Measurements from ENCODE around the gene TRDN.

Gene TRDN

DNA sequence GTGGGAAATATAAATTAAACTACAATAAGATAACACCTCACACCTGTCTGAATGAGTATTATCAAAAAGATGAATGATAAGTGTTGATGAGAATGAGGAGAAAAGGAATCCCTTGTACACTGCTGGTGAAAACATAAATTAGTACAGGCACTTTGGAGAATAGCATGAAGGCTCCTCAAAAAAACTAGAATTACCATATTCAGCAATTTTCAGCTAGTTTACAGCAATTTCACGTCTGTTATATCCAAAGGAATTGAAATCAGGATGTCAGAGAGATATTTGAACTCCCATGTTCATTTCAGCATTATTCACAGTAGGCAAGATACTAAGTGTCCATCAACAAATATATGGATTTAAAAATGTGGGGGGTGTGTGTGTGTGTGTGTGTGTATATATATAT is 348.1 kb downstream of the TRDN start:
- Histone ChIP-seq H4K20me1 (ENCODE audit: insufficient read depth, low read length) (no peaks in the 10 kb centered on the region), H3K4me2 (ENCODE audit: insufficient read depth, low read length) (no peak overlapping the region), H3K9ac (ENCODE audit: low read depth, low read length) (no peak overlapping the region), H3K4me1 (ENCODE audit: insufficient read depth, low read length) (no peaks in the 10 kb centered on the region), H3K9me3 (ENCODE audit: insufficient read depth, low read length, severe bottlenecking) (no peaks in the 10 kb centered on the region), H3K36me3 (ENCODE audit: insufficient read depth, low read length) (no peaks in the 10 kb centered on the region), H2AFZ (ENCODE audit: low read depth, low read length) (no peak overlapping the region), H3K27ac (ENCODE audit: low read length) (no peak overlapping the region), H3K27me3 (ENCODE audit: insufficient read depth, low read length, poor library complexity) (no peaks in the 10 kb centered on the region), H3K79me2 (ENCODE audit: insufficient read depth, low read length) (no peaks in the 10 kb centered on the region), H3K4me3 (ENCODE audit: low read depth in 1 of 2, low read length in 2 of 2) (no peak overlapping the region)
- ATAC-seq (ENCODE audit: insufficient read depth, low read depth) = no peak
- no peak for DNase-seq
- TF ChIP-seq, protein P1, sequence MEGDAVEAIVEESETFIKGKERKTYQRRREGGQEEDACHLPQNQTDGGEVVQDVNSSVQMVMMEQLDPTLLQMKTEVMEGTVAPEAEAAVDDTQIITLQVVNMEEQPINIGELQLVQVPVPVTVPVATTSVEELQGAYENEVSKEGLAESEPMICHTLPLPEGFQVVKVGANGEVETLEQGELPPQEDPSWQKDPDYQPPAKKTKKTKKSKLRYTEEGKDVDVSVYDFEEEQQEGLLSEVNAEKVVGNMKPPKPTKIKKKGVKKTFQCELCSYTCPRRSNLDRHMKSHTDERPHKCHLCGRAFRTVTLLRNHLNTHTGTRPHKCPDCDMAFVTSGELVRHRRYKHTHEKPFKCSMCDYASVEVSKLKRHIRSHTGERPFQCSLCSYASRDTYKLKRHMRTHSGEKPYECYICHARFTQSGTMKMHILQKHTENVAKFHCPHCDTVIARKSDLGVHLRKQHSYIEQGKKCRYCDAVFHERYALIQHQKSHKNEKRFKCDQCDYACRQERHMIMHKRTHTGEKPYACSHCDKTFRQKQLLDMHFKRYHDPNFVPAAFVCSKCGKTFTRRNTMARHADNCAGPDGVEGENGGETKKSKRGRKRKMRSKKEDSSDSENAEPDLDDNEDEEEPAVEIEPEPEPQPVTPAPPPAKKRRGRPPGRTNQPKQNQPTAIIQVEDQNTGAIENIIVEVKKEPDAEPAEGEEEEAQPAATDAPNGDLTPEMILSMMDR (IDR thresholded peaks at IDR 0.05; ENCODE audit: borderline replicate concordance, extremely low read depth, low read length, poor library complexity, severe bottlenecking) = no peak
- TF ChIP-seq EZH2 (IDR thresholded peaks at IDR 0.05; ENCODE audit: borderline replicate concordance, low read depth, low read length, severe bottlenecking) = no peak

- Histone ChIP-seq H3K9ac (ENCODE audit: low read depth, low read length) (no peak overlapping the region), H3K79me2 (ENCODE audit: insufficient read depth, low read length) (no peaks in the 10 kb centered on the region), H3K9me3 (ENCODE audit: insufficient read depth, low read length, severe bottlenecking) (no peaks in the 10 kb centered on the region), H3K27ac (ENCODE audit: low read length) (no peak overlapping the region), H4K20me1 (ENCODE audit: insufficient read depth, low read length) (no peaks in the 10 kb centered on the region), H3K4me1 (ENCODE audit: insufficient read depth, low read length) (no peaks in the 10 kb centered on the region), H2AFZ (ENCODE audit: low read depth, low read length) (peak overlapping the region; percentile 10; the same call in 1 of the 2 replicates), H3K27me3 (ENCODE audit: insufficient read depth, low read length, poor library complexity) (no peaks in the 10 kb centered on the region), H3K4me2 (ENCODE audit: insufficient read depth, low read length) (no peak overlapping the region), H3K4me3 (ENCODE audit: low read depth in 1 of 2, low read length in 2 of 2) (no peak overlapping the region), H3K36me3 (ENCODE audit: insufficient read depth, low read length) (no peaks in the 10 kb centered on the region)
- TF ChIP-seq EZH2 (IDR thresholded peaks at IDR 0.05; ENCODE audit: borderline replicate concordance, low read depth, low read length, severe bottlenecking) = no peak
- TF ChIP-seq, protein P1 (IDR thresholded peaks at IDR 0.05; ENCODE audit: borderline replicate concordance, extremely low read depth, low read length, poor library complexity, severe bottlenecking) = no peak
- ATAC-seq (ENCODE audit: insufficient read depth, low read depth) (peak; percentile 93), DNase-seq (no peak)
Observed at GRCh38 chr6:123276546-123276980, 360.2 kb downstream of the TRDN start.

DNA sequence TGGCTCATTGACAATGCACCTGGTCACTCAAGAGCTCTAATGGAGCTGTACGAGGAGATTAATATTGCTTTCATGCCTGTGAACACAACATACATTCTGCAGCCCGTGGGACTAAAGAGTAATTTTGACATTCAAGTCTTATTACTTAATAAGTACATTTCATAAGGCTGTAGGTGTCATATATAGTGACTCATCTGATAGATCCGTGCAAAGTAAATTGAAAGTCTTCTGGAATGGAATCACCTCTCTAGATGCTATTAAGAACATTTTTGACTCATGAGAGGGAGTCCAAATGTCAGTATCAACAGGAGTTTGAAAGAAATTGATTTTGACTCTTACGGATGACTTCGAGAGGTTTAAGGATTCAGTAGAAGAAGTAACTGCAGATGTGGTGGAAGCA is 372.8 kb downstream of the TRDN start:
- H3K36me3 ChIP-seq (ENCODE audit: insufficient read depth, low read length) = no peaks in the 10 kb centered on the region
- H3K9ac ChIP-seq (ENCODE audit: low read depth, low read length) = no peak overlapping the region
- H3K27ac ChIP-seq (ENCODE audit: low read length) = no peak overlapping the region
- H3K4me1 ChIP-seq (ENCODE audit: insufficient read depth, low read length) = peaks cover 10% of the 10 kb centered on the region
- no peaks in the 10 kb centered on the region for H4K20me1 ChIP-seq (ENCODE audit: insufficient read depth, low read length)
- no peaks in the 10 kb centered on the region for H3K9me3 ChIP-seq (ENCODE audit: insufficient read depth, low read length, severe bottlenecking)
- TF ChIP-seq, protein P1 (IDR thresholded peaks at IDR 0.05; ENCODE audit: borderline replicate concordance, extremely low read depth, low read length, poor library complexity, severe bottlenecking) = no peak
- H3K27me3 ChIP-seq (ENCODE audit: insufficient read depth, low read length, poor library complexity) = no peaks in the 10 kb centered on the region
- DNase-seq (no peak), ATAC-seq (ENCODE audit: insufficient read depth, low read depth) (no peak)
- H3K79me2 ChIP-seq (ENCODE audit: insufficient read depth, low read length) = no peaks in the 10 kb centered on the region
- no peak overlapping the region for H3K4me3 ChIP-seq (ENCODE audit: low read depth in 1 of 2, low read length in 2 of 2)
- no peak overlapping the region for H2AFZ ChIP-seq (ENCODE audit: low read depth, low read length)
- H3K4me2 ChIP-seq (ENCODE audit: insufficient read depth, low read length) = no peak overlapping the region

DNA sequence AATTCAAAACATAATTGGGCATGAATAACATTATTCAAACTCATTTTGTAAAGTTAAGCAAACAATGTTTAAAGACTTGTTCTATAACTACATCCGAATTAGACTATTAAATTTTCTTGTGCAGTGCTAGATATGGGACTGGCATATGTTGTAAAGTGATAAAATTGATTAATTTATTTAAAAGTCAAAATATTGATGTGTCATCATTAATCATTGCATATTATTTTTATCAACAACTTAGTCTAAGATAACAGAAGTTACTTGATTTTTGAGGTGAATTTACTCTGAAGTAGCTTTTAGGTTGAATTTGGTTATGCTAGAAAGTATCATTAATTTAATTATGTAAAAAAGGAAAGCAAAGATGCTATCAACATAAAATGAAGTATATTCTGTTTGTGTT is 396.1 kb downstream of the TRDN start:
- Histone ChIP-seq H3K4me3 (ENCODE audit: low read depth in 1 of 2, low read length in 2 of 2) (no peak overlapping the region), H3K79me2 (ENCODE audit: insufficient read depth, low read length) (no peaks in the 10 kb centered on the region), H4K20me1 (ENCODE audit: insufficient read depth, low read length) (no peaks in the 10 kb centered on the region), H3K9ac (ENCODE audit: low read depth, low read length) (no peak overlapping the region), H2AFZ (ENCODE audit: low read depth, low read length) (no peak overlapping the region), H3K4me2 (ENCODE audit: insufficient read depth, low read length) (no peak overlapping the region), H3K27ac (ENCODE audit: low read length) (no peak overlapping the region), H3K9me3 (ENCODE audit: insufficient read depth, low read length, severe bottlenecking) (no peaks in the 10 kb centered on the region), H3K27me3 (ENCODE audit: insufficient read depth, low read length, poor library complexity) (no peaks in the 10 kb centered on the region), H3K4me1 (ENCODE audit: insufficient read depth, low read length) (no peaks in the 10 kb centered on the region), H3K36me3 (ENCODE audit: insufficient read depth, low read length) (no peaks in the 10 kb centered on the region)
- DNase-seq (no peak), ATAC-seq (ENCODE audit: insufficient read depth, low read depth) (no peak)
- no peak for TF ChIP-seq EZH2 (IDR thresholded peaks at IDR 0.05; ENCODE audit: borderline replicate concordance, low read depth, low read length, severe bottlenecking)
- TF ChIP-seq, protein P1 (IDR thresholded peaks at IDR 0.05; ENCODE audit: borderline replicate concordance, extremely low read depth, low read length, poor library complexity, severe bottlenecking) = no peak
